Progenitor cell of endocrine pancreas (in vitro differentiated cells): ENCODE measurements around the gene ARHGAP25. TPM values are rescaled to one million over a fixed set of nuclear protein-coding genes. Genes with fewer than 3 reads are reported as not detected.
A peak's percentile ranks its signal among the peaks of the same experiment; 100 is the strongest.

Experiments
- DNase-seq: peaks from one replicate; pipeline ENCODE4 v3.0.0; 2021; ENCODE audit warnings: low spot score; ENCODE audit not compliant: unreplicated experiment
- H3K27ac Mint-ChIP-seq: 2 replicates; pipeline ENCODE4 v1.8.0; 2021; ENCODE audit warnings: mild to moderate bottlenecking, moderate library complexity, mixed read lengths
- H3K27me3 Mint-ChIP-seq: 2 replicates; pipeline ENCODE4 v1.8.0; 2021; ENCODE audit warnings: mixed read lengths
- H3K36me3 Mint-ChIP-seq: 2 replicates; pipeline ENCODE4 v1.8.0; 2022; ENCODE audit warnings: mixed read lengths; ENCODE audit not compliant: insufficient read depth
- H3K4me1 Mint-ChIP-seq: 2 replicates; pipeline ENCODE4 v1.8.0; 2021; ENCODE audit warnings: low read depth, mixed read lengths
- H3K4me3 Mint-ChIP-seq: 2 replicates; pipeline ENCODE4 v1.8.0; 2021; ENCODE audit warnings: low read depth, mild to moderate bottlenecking, moderate library complexity, mixed read lengths
- H3K9me3 Mint-ChIP-seq: 2 replicates; pipeline ENCODE4 v1.8.0; 2021; ENCODE audit warnings: low read depth, mixed read lengths
- total RNA-seq: library from RNA; stranded (reverse); gene quantifications from 2 replicates; pipeline ENCODE4 v1.2.1, GENCODE V29; 2021
- TF ChIP-seq, protein P1 (sequence below): fragments of 200-600 bp; sonication (generic); IDR thresholded peaks from one replicate; pipeline ENCODE4 v1.5.0; 2021; ENCODE audit warnings: antibody characterized with exemption, mild to moderate bottlenecking; ENCODE audit not compliant: unreplicated experiment

The ARHGAP25 gene
- total RNA-seq, 1 donor from 2014 or later, result 1.3 TPM

DNA sequence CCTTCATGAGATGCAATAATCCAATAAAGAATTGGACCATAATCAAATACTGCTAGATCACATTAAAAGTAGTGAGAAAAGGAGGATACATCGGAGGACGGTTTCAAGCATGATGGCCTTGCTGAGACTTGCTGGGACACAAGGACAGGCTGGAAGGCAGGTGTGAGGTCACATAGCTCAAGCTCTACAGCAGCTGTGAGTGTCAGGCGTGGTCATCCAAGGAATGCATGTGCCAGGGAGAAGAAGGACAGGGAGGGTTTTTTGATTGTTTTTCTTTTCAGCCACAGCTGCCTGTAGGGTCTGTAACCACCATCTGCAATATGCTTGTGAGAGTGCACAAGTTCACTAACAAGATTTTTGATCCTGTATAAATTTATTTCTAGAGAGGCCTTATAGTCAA lies 79.0 kb downstream of the ARHGAP25 start:
- Mint-ChIP-seq H3K27me3 (no peaks in the 10 kb centered on the region), H3K9me3 (no peaks in the 10 kb centered on the region), H3K27ac (no peak overlapping the region), H3K4me3 (no peak overlapping the region), H3K4me1 (peaks cover 2% of the 10 kb centered on the region), H3K36me3 (no peaks in the 10 kb centered on the region)
- TF ChIP-seq, protein P1, sequence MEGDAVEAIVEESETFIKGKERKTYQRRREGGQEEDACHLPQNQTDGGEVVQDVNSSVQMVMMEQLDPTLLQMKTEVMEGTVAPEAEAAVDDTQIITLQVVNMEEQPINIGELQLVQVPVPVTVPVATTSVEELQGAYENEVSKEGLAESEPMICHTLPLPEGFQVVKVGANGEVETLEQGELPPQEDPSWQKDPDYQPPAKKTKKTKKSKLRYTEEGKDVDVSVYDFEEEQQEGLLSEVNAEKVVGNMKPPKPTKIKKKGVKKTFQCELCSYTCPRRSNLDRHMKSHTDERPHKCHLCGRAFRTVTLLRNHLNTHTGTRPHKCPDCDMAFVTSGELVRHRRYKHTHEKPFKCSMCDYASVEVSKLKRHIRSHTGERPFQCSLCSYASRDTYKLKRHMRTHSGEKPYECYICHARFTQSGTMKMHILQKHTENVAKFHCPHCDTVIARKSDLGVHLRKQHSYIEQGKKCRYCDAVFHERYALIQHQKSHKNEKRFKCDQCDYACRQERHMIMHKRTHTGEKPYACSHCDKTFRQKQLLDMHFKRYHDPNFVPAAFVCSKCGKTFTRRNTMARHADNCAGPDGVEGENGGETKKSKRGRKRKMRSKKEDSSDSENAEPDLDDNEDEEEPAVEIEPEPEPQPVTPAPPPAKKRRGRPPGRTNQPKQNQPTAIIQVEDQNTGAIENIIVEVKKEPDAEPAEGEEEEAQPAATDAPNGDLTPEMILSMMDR, result no peak
- DNase-seq, result no peak

DNA sequence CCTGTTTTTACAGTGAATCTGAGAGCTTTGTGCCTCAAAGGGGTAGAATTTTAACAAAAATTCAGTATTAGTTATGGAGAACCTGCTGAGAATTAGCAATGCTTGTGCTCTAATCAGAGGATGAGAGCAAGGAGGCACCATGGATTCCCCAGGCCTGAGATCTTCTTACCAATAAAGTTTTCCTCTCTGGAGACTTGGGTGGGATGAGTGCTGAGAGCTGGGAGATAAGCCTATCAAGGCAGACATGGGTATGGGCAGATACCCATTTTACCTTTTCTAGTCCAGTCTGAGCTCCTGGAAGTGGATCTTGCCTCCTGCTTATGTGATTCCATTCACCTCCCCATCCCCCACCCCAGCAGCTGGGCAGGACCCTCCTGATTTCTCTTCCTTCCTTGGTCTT lies 82.7 kb downstream of the ARHGAP25 start:
- Mint-ChIP-seq H3K27me3 (no peaks in the 10 kb centered on the region), H3K4me3 (no peak overlapping the region), H3K27ac (peak overlapping the region; percentile 17), H3K36me3 (no peaks in the 10 kb centered on the region), H3K4me1 (peaks cover 2% of the 10 kb centered on the region), H3K9me3 (no peaks in the 10 kb centered on the region)
- DNase-seq, result no peak
- TF ChIP-seq, protein P1, result no peak

DNA sequence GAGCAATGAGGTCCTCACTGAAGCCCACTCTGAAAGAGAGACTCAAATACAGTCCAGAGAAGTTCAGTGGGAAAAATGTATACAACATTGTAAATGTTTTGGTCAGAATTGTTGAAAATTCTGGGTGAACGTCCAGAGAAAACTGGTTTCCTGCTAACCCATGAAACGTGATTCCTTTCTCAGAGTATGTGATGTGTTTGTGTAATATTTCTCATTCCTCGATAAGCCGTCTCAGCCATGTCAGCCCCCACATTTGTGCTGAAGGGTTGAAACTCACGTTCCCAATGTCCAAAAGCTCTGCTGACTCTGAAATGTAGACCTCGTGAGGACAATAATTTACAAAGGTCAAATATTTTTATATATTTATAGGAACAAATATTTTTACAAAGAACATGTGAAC lies 84.9 kb downstream of the ARHGAP25 start:
- Mint-ChIP-seq H3K4me1 (peaks cover 2% of the 10 kb centered on the region), H3K9me3 (no peaks in the 10 kb centered on the region), H3K27me3 (no peaks in the 10 kb centered on the region), H3K4me3 (no peak overlapping the region), H3K27ac (no peak overlapping the region), H3K36me3 (peaks cover 1% of the 10 kb centered on the region)
- DNase-seq, result no peak
- TF ChIP-seq, protein P1, result no peak

DNA sequence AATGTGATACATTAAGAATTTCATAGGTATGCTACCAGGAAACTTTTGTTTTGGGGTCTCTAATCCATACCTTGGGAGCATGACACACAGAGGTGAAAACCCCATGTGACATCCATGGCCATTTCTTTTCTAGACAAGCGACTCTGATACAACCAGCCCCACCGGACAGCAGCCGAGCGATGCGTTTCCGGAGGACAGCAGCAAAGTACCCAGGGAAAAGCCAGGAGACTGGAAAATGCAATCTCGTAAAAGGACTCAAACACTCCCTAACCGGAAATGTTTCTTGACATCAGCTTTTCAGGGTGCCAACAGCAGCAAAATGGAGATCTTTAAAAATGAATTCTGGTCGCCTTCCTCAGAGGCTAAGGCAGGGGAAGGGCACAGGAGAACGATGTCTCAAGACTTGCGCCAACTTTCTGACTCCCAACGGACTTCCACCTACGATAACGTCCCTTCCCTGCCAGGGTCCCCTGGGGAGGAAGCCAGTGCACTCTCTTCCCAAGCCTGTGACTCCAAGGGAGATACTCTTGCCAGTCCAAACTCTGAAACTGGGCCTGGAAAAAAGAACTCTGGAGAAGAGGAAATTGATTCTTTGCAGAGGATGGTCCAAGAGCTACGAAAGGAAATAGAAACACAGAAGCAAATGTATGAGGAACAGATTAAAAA lies 87.7 kb downstream of the ARHGAP25 start:
- Mint-ChIP-seq H3K4me1 (no peaks in the 10 kb centered on the region), H3K9me3 (no peaks in the 10 kb centered on the region), H3K27ac (no peak overlapping the region), H3K27me3 (peaks cover 3% of the 10 kb centered on the region), H3K36me3 (peaks cover 1% of the 10 kb centered on the region), H3K4me3 (no peak overlapping the region)
- TF ChIP-seq, protein P1, result no peak
- DNase-seq, result no peak

DNA sequence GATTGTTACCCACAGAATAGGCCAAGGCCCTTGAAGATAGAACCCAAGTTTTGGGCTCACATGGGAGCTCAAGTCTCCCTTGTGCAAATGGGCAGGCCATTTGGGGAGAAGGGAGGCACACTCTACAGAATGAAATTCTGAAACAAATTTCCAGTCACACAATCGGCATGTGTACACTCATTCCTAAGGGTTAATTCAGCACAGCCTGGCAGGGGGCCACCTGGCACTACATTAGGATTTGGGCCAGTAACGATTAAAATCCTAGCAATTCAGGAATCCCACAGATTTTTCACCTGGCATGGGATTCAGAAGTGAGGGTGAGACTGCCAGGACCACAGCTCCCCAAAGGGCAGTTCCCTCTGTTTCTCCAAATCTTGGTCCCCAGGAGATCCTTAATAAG lies 90.2 kb downstream of the ARHGAP25 start:
- H3K4me3 Mint-ChIP-seq, result no peak overlapping the region
- H3K27me3 Mint-ChIP-seq, result peaks cover 3% of the 10 kb centered on the region
- no peak overlapping the region for H3K27ac Mint-ChIP-seq
- H3K9me3 Mint-ChIP-seq, result no peaks in the 10 kb centered on the region
- TF ChIP-seq, protein P1, result no peak
- H3K36me3 Mint-ChIP-seq, result peaks cover 1% of the 10 kb centered on the region
- DNase-seq, result no peak
- peaks cover 3% of the 10 kb centered on the region for H3K4me1 Mint-ChIP-seq
